H1 (cell line): Measurements from ENCODE around the gene STX8. TPM values are rescaled to one million over a fixed set of nuclear protein-coding genes. Genes with fewer than 3 reads are reported as not detected.

Source experiments
- CTCF ChIA-PET: fragments of 300-600 bp; sonication (Branson Sonifier 250); formaldehyde crosslinking; loops from one replicate; lab custom pipeline; 2021; ENCODE audit not compliant: partially characterized antibody; lab: Charles Lee
- POLR2A ChIA-PET: fragments of 300-600 bp; sonication (Branson Sonifier 250); formaldehyde crosslinking; loops from one replicate; lab custom pipeline; 2021; ENCODE audit warnings: inconsistent platforms; ENCODE audit not compliant: partially characterized antibody; lab: Charles Lee
- DNase-seq, 2 experiments: peaks; one replicate each; pipeline versions ENCODE4 v3.0.0 to v3.0.0-alpha.2; 2010 to 2022; ENCODE audit warnings: low spot score in 2 of 2, low read depth in 1 of 2, mixed read lengths in 1 of 2
- FAIRE-seq: peaks from 2 replicates; lab custom pipeline; 2011; peaks lifted over from hg19 to GRCh38; lab: Jason Lieb, UNC
- H2AFZ ChIP-seq: 2 replicates; pipeline ENCODE4 v1.8.1; 2012; ENCODE audit warnings: low read length, inconsistent platforms
- H2AK5ac ChIP-seq: 2 replicates; pipeline ENCODE4 v1.6.1; 2013; ENCODE audit warnings: low read depth, low read length
- H2BK120ac ChIP-seq: replicated peaks from 2 replicates; pipeline ENCODE3; 2013; ENCODE audit warnings: low read depth, low read length, inconsistent platforms
- H2BK12ac ChIP-seq: 2 replicates; pipeline ENCODE4 v1.6.1; 2013; ENCODE audit warnings: low read depth, low read length
- H2BK15ac ChIP-seq: 2 replicates; pipeline ENCODE4 v1.6.1; 2013; ENCODE audit warnings: low read length
- H2BK20ac ChIP-seq: 2 replicates; pipeline ENCODE4 v1.6.1; 2013; ENCODE audit warnings: low read length
- H2BK5ac ChIP-seq: 2 replicates; pipeline ENCODE4 v1.6.1; 2013; ENCODE audit warnings: low read depth, low read length
- H3K14ac ChIP-seq: 2 replicates; pipeline ENCODE4 v1.6.1; 2013; ENCODE audit warnings: inconsistent platforms; ENCODE audit not compliant: insufficient read length
- H3K18ac ChIP-seq: 2 replicates; pipeline ENCODE4 v1.6.1; 2013; ENCODE audit warnings: low read length; ENCODE audit errors: extremely low read depth
- H3K23ac ChIP-seq: 2 replicates; pipeline ENCODE4 v1.6.1; 2013; ENCODE audit warnings: inconsistent platforms; ENCODE audit not compliant: insufficient read length
- H3K23me2 ChIP-seq: 2 replicates; pipeline ENCODE4 v1.6.1; 2013; ENCODE audit warnings: low read depth, low read length
- H3K27ac ChIP-seq: 2 replicates; pipeline ENCODE4 v1.6.1; 2011; ENCODE audit warnings: low read depth, low read length, inconsistent platforms
- H3K27me3 ChIP-seq, 4 experiments: replicated peaks in 1 of 4; 1 replicate in 1 of 4; 2 replicates in 3 of 4; pipeline versions ENCODE4 v1.6.1 to v1.8.1; 2011 to 2013; ENCODE audit warnings: low read length in 3 of 4, mild to moderate bottlenecking in 3 of 4, inconsistent platforms in 2 of 4, mixed read lengths in 2 of 4, moderate library complexity in 1 of 4; ENCODE audit not compliant: control insufficient read depth in 3 of 4, insufficient read depth in 3 of 4; ENCODE audit errors: extremely low read depth in 1 of 4
- H3K36me3 ChIP-seq, 4 experiments: 2 replicates each; pipeline versions ENCODE4 v1.6.1 to v1.8.1; 2011 to 2013; ENCODE audit warnings: mild to moderate bottlenecking in 4 of 4, low read length in 3 of 4, moderate library complexity in 2 of 4, control low read depth in 1 of 4, inconsistent platforms in 1 of 4; ENCODE audit not compliant: insufficient read depth in 4 of 4, control insufficient read depth in 2 of 4
- H3K4ac ChIP-seq: replicated peaks from 2 replicates; pipeline ENCODE3; 2013; ENCODE audit warnings: low read length, low read depth, mixed read lengths, inconsistent platforms; ENCODE audit not compliant: insufficient read length
- H3K4me1 ChIP-seq, 4 experiments: replicated peaks in 1 of 4; 1 replicate in 1 of 4; 2 replicates in 3 of 4; pipeline versions ENCODE4 v1.6.1 to v1.8.1; 2011 to 2013; ENCODE audit warnings: low read length in 3 of 4, inconsistent platforms in 2 of 4, mixed read lengths in 1 of 4; ENCODE audit not compliant: insufficient read depth in 4 of 4, control insufficient read depth in 3 of 4
- H3K4me2 ChIP-seq, 2 experiments: 2 replicates each; pipeline versions ENCODE4 v1.6.1 to v1.8.1; 2011 to 2013; ENCODE audit warnings: low read depth in 2 of 2, low read length in 2 of 2, control low read depth in 1 of 2, inconsistent platforms in 1 of 2, mild to moderate bottlenecking in 1 of 2; ENCODE audit not compliant: insufficient read depth in 1 of 2
- H3K4me3 ChIP-seq, 4 experiments: fragments of 200-600, 300-600 bp in 1 of 4; sonication (generic), shearing (Covaris generic), sonication (Bioruptor Twin) in 1 of 4; 2 replicates each; pipeline versions ENCODE4 v1.5.1 to v1.8.1; 2011 to 2016; ENCODE audit warnings: low read length in 4 of 4, low read depth in 3 of 4, control low read depth in 2 of 4, inconsistent platforms in 2 of 4, mild to moderate bottlenecking in 2 of 4, mixed read lengths in 1 of 4, moderate library complexity in 1 of 4; ENCODE audit not compliant: insufficient read depth in 2 of 4; ENCODE audit errors: extremely low read depth in 1 of 4
- H3K56ac ChIP-seq: replicated peaks from 2 replicates; pipeline ENCODE3; 2013; ENCODE audit warnings: low read depth, mild to moderate bottlenecking, mixed read lengths, low read length, inconsistent platforms; ENCODE audit not compliant: insufficient read length
- H3K79me1 ChIP-seq: 2 replicates; pipeline ENCODE4 v1.6.1; 2013; ENCODE audit warnings: low read depth, low read length, control low read depth
- H3K79me2 ChIP-seq, 2 experiments: 2 replicates each; pipeline versions ENCODE4 v1.6.1 to v1.8.1; 2012 to 2013; ENCODE audit warnings: low read length in 2 of 2, mild to moderate bottlenecking in 2 of 2, inconsistent platforms in 1 of 2; ENCODE audit not compliant: insufficient read depth in 2 of 2, control insufficient read depth in 1 of 2
- H3K9ac ChIP-seq, 4 experiments: replicated peaks in 1 of 4; 1 replicate in 1 of 4; 2 replicates in 3 of 4; pipeline versions ENCODE4 v1.6.1 to v1.8.1; 2011 to 2013; ENCODE audit warnings: low read depth in 3 of 4, low read length in 3 of 4, control low read depth in 2 of 4, mild to moderate bottlenecking in 2 of 4, moderate library complexity in 2 of 4, inconsistent platforms in 1 of 4; ENCODE audit errors: extremely low read depth in 1 of 4
- H3K9me3 ChIP-seq, 2 experiments: 2 replicates each; pipeline versions ENCODE4 v1.6.1 to v1.8.1; 2012 to 2013; ENCODE audit warnings: mild to moderate bottlenecking in 2 of 2, moderate library complexity in 2 of 2, control low read depth in 1 of 2, inconsistent platforms in 1 of 2, low read depth in 1 of 2, low read length in 1 of 2, mixed read lengths in 1 of 2; ENCODE audit not compliant: insufficient read depth in 2 of 2
- H4K20me1 ChIP-seq, 2 experiments: replicated peaks in 1 of 2; 2 replicates each; pipeline versions ENCODE3 to v1.8.1; 2011 to 2013; ENCODE audit warnings: inconsistent platforms in 2 of 2, low read length in 2 of 2, mild to moderate bottlenecking in 1 of 2; ENCODE audit not compliant: insufficient read depth in 2 of 2, control insufficient read depth in 1 of 2
- H4K5ac ChIP-seq: 2 replicates; pipeline ENCODE4 v1.6.1; 2013; ENCODE audit warnings: low read length, low read depth, mixed read lengths, inconsistent platforms; ENCODE audit not compliant: insufficient read length
- H4K8ac ChIP-seq: 2 replicates; pipeline ENCODE4 v1.8.0; 2013; ENCODE audit warnings: mild to moderate bottlenecking, moderate library complexity, low read length, inconsistent platforms; ENCODE audit not compliant: insufficient read depth; ENCODE audit errors: extremely low read depth
- H4K91ac ChIP-seq: replicated peaks from 2 replicates; pipeline ENCODE3; 2013; ENCODE audit warnings: low read length, mixed read lengths, inconsistent platforms; ENCODE audit not compliant: insufficient read length
- ATF3 ChIP-seq: IDR thresholded peaks from 2 replicates; pipeline ENCODE4 v1.6.1; 2011; ENCODE audit warnings: low read depth, mild to moderate bottlenecking, low read length; ENCODE audit not compliant: insufficient read depth
- BCL11A ChIP-seq, 2 experiments: IDR thresholded peaks; one replicate each; pipeline ENCODE4 v1.6.1; 2011; ENCODE audit warnings: low read depth in 2 of 2, low read length in 2 of 2, mild to moderate bottlenecking in 2 of 2
- CBX5 ChIP-seq: fragments of 300-800, 300-1000 bp; sonication (generic); IDR thresholded peaks from 2 replicates; pipeline ENCODE4 v1.7.1; 2016; ENCODE audit warnings: antibody characterized with exemption, low read length, low read depth
- CBX8 ChIP-seq: fragments of 300-800, 300-1000 bp; sonication (generic); IDR thresholded peaks from 2 replicates; pipeline ENCODE4 v1.7.1; 2016; ENCODE audit warnings: low read depth, low read length, borderline replicate concordance
- CHD1 ChIP-seq: IDR thresholded peaks from 2 replicates; pipeline ENCODE4 v1.6.1; 2012; ENCODE audit warnings: low read depth, low read length, improper control_type of control experiment
- CTBP2 ChIP-seq: IDR thresholded peaks from 2 replicates; pipeline ENCODE4 v1.7.0; 2011; ENCODE audit warnings: borderline replicate concordance, mild to moderate bottlenecking, moderate library complexity, mixed read lengths, low read length; ENCODE audit not compliant: insufficient read depth, insufficient read length
- FOSL1 ChIP-seq: IDR thresholded peaks from 2 replicates; pipeline ENCODE4 v1.6.1; 2011; ENCODE audit warnings: mild to moderate bottlenecking, low read depth, low read length, moderate library complexity; ENCODE audit not compliant: insufficient read depth
- SAP30 ChIP-seq: fragments of 300-600 bp; sonication (generic); IDR thresholded peaks from 2 replicates; pipeline ENCODE4 v1.7.1; 2012; ENCODE audit warnings: low read length, moderate library complexity, mild to moderate bottlenecking, inconsistent platforms; ENCODE audit not compliant: insufficient read depth, insufficient replicate concordance
- SP2 ChIP-seq: IDR thresholded peaks from 2 replicates; pipeline ENCODE4 v1.6.1; 2012; ENCODE audit warnings: mild to moderate bottlenecking, low read length, inconsistent platforms
- SRF ChIP-seq: IDR thresholded peaks from 2 replicates; pipeline ENCODE4 v1.6.1; 2011; ENCODE audit warnings: mild to moderate bottlenecking, low read depth, low read length, moderate library complexity
- TAF7 ChIP-seq: optimal IDR thresholded peaks from 2 replicates; pipeline ENCODE3; 2011; ENCODE audit warnings: low read depth, mild to moderate bottlenecking, inconsistent platforms, low read length, moderate library complexity, borderline replicate concordance
- TCF12 ChIP-seq: IDR thresholded peaks from 2 replicates; pipeline ENCODE4 v1.6.1; 2011; ENCODE audit warnings: low read depth, mild to moderate bottlenecking, low read length
- TEAD4 ChIP-seq: IDR thresholded peaks from 2 replicates; pipeline ENCODE4 v1.6.1; 2012; ENCODE audit warnings: low read depth, low read length, inconsistent platforms, mixed read lengths
- YY1 ChIP-seq: IDR thresholded peaks from 2 replicates; pipeline ENCODE4 v1.6.1; 2011; ENCODE audit warnings: low read depth, mild to moderate bottlenecking, low read length
- WGBS, 2 experiments: shearing (Covaris generic) in 1 of 2; methylation state at CpG; one replicate each; pipeline versions ENCODE4 v1.1.6 to v1.1.7; 2013 to 2015; ENCODE audit warnings: low lambda C conversion rate in 2 of 2, mixed read lengths in 2 of 2, inconsistent platforms in 1 of 2, low coverage in 1 of 2, missing lambda C conversion rate in 1 of 2; ENCODE audit not compliant: insufficient replicate concordance in 2 of 2, insufficient coverage in 1 of 2, insufficient read length in 1 of 2; ENCODE audit errors: extremely low coverage in 1 of 2, missing lambda C conversion rate in 1 of 2; 5-methylcytosine and 5-hydroxymethylcytosine counted together
- polyA plus RNA-seq, 7 experiments: library from polyadenylated mRNA; depleted of rRNA in 3 of 7; stranded (reverse) in 5 of 7; unstranded in 2 of 7; fragments of >200 nt in 5 of 7; fragments of 200-250 nt in 2 of 7; gene quantifications; 1 replicate in 5 of 7; 2 replicates in 1 of 7; 4 replicates in 1 of 7; pipeline versions ENCODE4 v1.2.1 to v1.2.3, GENCODE V29; 2011 to 2013; ENCODE audit warnings: missing spikeins in 2 of 7, mixed read lengths in 2 of 7
- total RNA-seq: library from RNA; stranded (reverse); fragmentation: NEBNext Ultra II Directional; extraction: Animal tissue kit (Norgen Biotek cat#: 25700); gene quantifications from 2 replicates; pipeline ENCODE4 v1.2.1, GENCODE V29; 2021

Gene STX8
- total and polyA plus RNA-seq, 2 of the 8 experiments (the other 6 are each of a cell fraction or from before 2014, with no cell fraction given) = 22.8 to 42.5 TPM

DNA sequence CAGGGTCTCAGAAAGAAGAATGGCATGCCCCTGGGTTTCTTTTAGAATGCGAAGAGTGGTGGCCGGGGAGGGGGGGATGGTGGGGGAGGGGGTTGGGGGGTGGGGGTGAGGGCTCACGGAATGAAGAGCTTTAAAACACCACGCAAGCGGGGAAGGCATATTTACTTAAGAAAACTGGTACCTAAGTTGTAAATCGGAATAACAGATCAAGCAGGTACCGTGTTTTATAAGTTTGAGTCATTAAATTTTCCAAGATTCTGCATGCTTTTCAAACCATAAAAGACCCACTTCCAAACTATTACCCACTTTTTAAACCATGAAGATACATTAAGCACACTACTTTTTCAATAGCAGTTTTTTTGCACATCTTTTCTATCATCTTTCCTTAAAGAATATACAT, 130.2 kb downstream of the STX8 start:
- Histone ChIP-seq H3K9me3 (no peaks in the 10 kb centered on the region), H3K14ac (no peak overlapping the region), H3K23me2 (no peaks in the 10 kb centered on the region), H2BK15ac (no peak overlapping the region), H3K56ac (no peak overlapping the region), H2BK12ac (no peak overlapping the region), H3K9ac (no peak overlapping the region), H3K4me2 (peak overlapping the region in 1 of 2 experiments; percentile 4; a peak in 1 of 4 replicates), H4K8ac (no peak overlapping the region), H3K27me3 (no peaks in the 10 kb centered on the region), H2AK5ac (no peak overlapping the region), H3K23ac (no peak overlapping the region), H4K5ac (no peak overlapping the region), H3K4me1 (peaks cover 0 to 5% (median 3%) of the 10 kb centered on the region in 4 experiments; a peak in 4 of 7 replicates), H2BK120ac (no peak overlapping the region), H2AFZ (no peak overlapping the region), H2BK5ac (no peak overlapping the region), H3K27ac (no peak overlapping the region), H4K20me1 (no peaks in the 10 kb centered on the region), H2BK20ac (no peak overlapping the region), H3K4me3 (no peak overlapping the region), H3K4ac (no peak overlapping the region), H3K79me2 (no peaks in the 10 kb centered on the region), H3K79me1 (no peaks in the 10 kb centered on the region), H3K18ac (no peak overlapping the region), H3K36me3 (no peaks in the 10 kb centered on the region), H4K91ac (no peak overlapping the region)
- POLR2A ChIA-PET = interaction anchor here (0.6 kb wide), 1 partner anchor 8 kb away, joined by 3 read pairs; no protein-coding TSS in a partner anchor
- CTCF ChIA-PET = interaction anchor here (0.6 to 2.3 kb wide), 5 partner anchors 8 to 1490 kb away, joined by 3 to 7 read pairs (median 3); no protein-coding TSS in a partner anchor
- 70% methylated on average over 5 of the region's 7 CpGs; no CpG with 5 or more reads in 1 of the 2 experiments for WGBS, 2 experiments
- DNase-seq (no peak), FAIRE-seq (no peak)
- no peak for TF ChIP-seq SRF
- TF ChIP-seq CTBP2 = no peak
- no peak for TF ChIP-seq SP2
- TF ChIP-seq YY1 = no peak
- no peak for TF ChIP-seq BCL11A (IDR thresholded peaks at IDR 0.05; ENCODE audit: low read depth in 2 of 2, low read length in 2 of 2)
- TF ChIP-seq FOSL1 = no peak
- no peak for TF ChIP-seq TCF12
- no peak for TF ChIP-seq CBX8
- no peak for TF ChIP-seq TAF7
- TF ChIP-seq TEAD4 = no peak
- no peak for TF ChIP-seq CBX5
- no peak for TF ChIP-seq SAP30
- no peak for TF ChIP-seq CHD1
- TF ChIP-seq ATF3 = no peak
